Activated CD8-positive, alpha-beta T cell treated with anti-CD3 and anti-CD28 coated beads, Interleukin-2, amount 10 ng/mL, durations not matched to agents 7 days and 5 days (primary cell): ENCODE measurements around the gene AFF3. TPM values are rescaled to one million over a fixed set of nuclear protein-coding genes. Genes with fewer than 3 reads are reported as not detected.

Experiments used
- ATAC-seq: fragments of 150-1000 bp; cut with Tn5 transposase; one replicate; pipeline ENCODE4 v1.10.0; 2021; ENCODE audit warnings: moderate library complexity
- CTCF ChIA-PET: fragments of 350-600 bp; sonication (Branson Sonifier 250); formaldehyde crosslinking; loops from one replicate; lab custom pipeline; 2021; ENCODE audit warnings: antibody characterized with exemption; lab: Charles Lee
- POLR2A ChIA-PET: fragments of 350-600 bp; sonication (Branson Sonifier 250); formaldehyde crosslinking; loops from one replicate; lab custom pipeline; 2021; ENCODE audit warnings: antibody characterized with exemption; lab: Charles Lee
- DNase-seq: peaks from one replicate; pipeline ENCODE4 v3.0.0-alpha.2; 2020
- H3K27ac Mint-ChIP-seq: one replicate; pipeline ENCODE4 v1.8.0; 2021; ENCODE audit warnings: mild to moderate bottlenecking, mixed read lengths
- H3K27me3 Mint-ChIP-seq: one replicate; pipeline ENCODE4 v1.8.0; 2021; ENCODE audit warnings: low read depth, mixed read lengths
- H3K36me3 Mint-ChIP-seq: one replicate; pipeline ENCODE4 v1.8.0; 2021; ENCODE audit warnings: low read depth, mixed read lengths
- H3K4me1 Mint-ChIP-seq: one replicate; pipeline ENCODE4 v1.8.0; 2021; ENCODE audit warnings: low read depth, mixed read lengths
- H3K4me3 Mint-ChIP-seq: one replicate; pipeline ENCODE4 v1.8.0; 2021; ENCODE audit warnings: mild to moderate bottlenecking, mixed read lengths
- H3K9me3 Mint-ChIP-seq: one replicate; pipeline ENCODE4 v1.8.0; 2022; ENCODE audit warnings: mixed read lengths; ENCODE audit not compliant: insufficient read depth
- total RNA-seq, 2 experiments: library from RNA; stranded (reverse); gene quantifications; one replicate each; pipeline ENCODE4 v1.2.3, GENCODE V29; 2021

Gene AFF3
- total RNA-seq, 2 experiments from 2014 or later: 7.1 to 7.9 TPM

GRCh38 chr2:99851811-99852210, 290.6 kb downstream of the AFF3 start:
- no peaks in the 10 kb centered on the region for H3K36me3 Mint-ChIP-seq
- no peak overlapping the region for H3K4me3 Mint-ChIP-seq
- no peak for DNase-seq
- no peak overlapping the region for H3K27ac Mint-ChIP-seq
- H3K4me1 Mint-ChIP-seq: no peaks in the 10 kb centered on the region
- ChIA-PET CTCF (no interaction called here), POLR2A (no interaction called here)
- ATAC-seq: no peak
- peaks cover 4% of the 10 kb centered on the region for H3K27me3 Mint-ChIP-seq
- H3K9me3 Mint-ChIP-seq: no peaks in the 10 kb centered on the region

- DNase-seq (no peak), ATAC-seq (no peak)
- no peaks in the 10 kb centered on the region for H3K36me3 Mint-ChIP-seq
- CTCF ChIA-PET: no interaction called here
- H3K9me3 Mint-ChIP-seq: no peaks in the 10 kb centered on the region
- H3K27me3 Mint-ChIP-seq: peaks cover 4% of the 10 kb centered on the region
- no peak overlapping the region for H3K27ac Mint-ChIP-seq
- POLR2A ChIA-PET: no interaction called here
- H3K4me3 Mint-ChIP-seq: no peak overlapping the region
- no peaks in the 10 kb centered on the region for H3K4me1 Mint-ChIP-seq
Observed at GRCh38 chr2:99851089-99851488, 291.3 kb downstream of the AFF3 start.

- no peak for DNase-seq
- Mint-ChIP-seq H3K9me3 (no peaks in the 10 kb centered on the region), H3K4me3 (no peak overlapping the region), H3K4me1 (no peaks in the 10 kb centered on the region), H3K27ac (no peak overlapping the region), H3K27me3 (peaks cover 6% of the 10 kb centered on the region), H3K36me3 (no peaks in the 10 kb centered on the region)
- POLR2A ChIA-PET: no interaction called here
- CTCF ChIA-PET: no interaction called here
- ATAC-seq: no peak
Observed at GRCh38 chr2:99850084-99850710, 292.2 kb downstream of the AFF3 start.

GRCh38 chr2:99846462-99847107, 295.8 kb downstream of the AFF3 start:
- ChIA-PET CTCF (no interaction called here), POLR2A (no interaction called here)
- Mint-ChIP-seq H3K27me3 (peaks cover 18% of the 10 kb centered on the region), H3K36me3 (no peaks in the 10 kb centered on the region), H3K9me3 (no peaks in the 10 kb centered on the region), H3K27ac (no peak overlapping the region), H3K4me1 (no peaks in the 10 kb centered on the region), H3K4me3 (no peak overlapping the region)
- DNase-seq (no peak), ATAC-seq (no peak)

GRCh38 chr2:99845296-99845695, 297.1 kb downstream of the AFF3 start:
- ChIA-PET CTCF (no interaction called here), POLR2A (no interaction called here)
- H3K27ac Mint-ChIP-seq: no peak overlapping the region
- H3K4me3 Mint-ChIP-seq: no peak overlapping the region
- peaks cover 27% of the 10 kb centered on the region for H3K27me3 Mint-ChIP-seq
- no peaks in the 10 kb centered on the region for H3K9me3 Mint-ChIP-seq
- no peak for ATAC-seq
- no peak for DNase-seq
- no peaks in the 10 kb centered on the region for H3K36me3 Mint-ChIP-seq
- no peaks in the 10 kb centered on the region for H3K4me1 Mint-ChIP-seq

- no peak for ATAC-seq
- no peak for DNase-seq
- Mint-ChIP-seq H3K36me3 (no peaks in the 10 kb centered on the region), H3K27me3 (peaks cover 25% of the 10 kb centered on the region), H3K4me3 (no peak overlapping the region), H3K9me3 (no peaks in the 10 kb centered on the region), H3K4me1 (peaks cover 14% of the 10 kb centered on the region), H3K27ac (no peak overlapping the region)
- ChIA-PET CTCF (interaction anchor here (1.3 kb wide), 1 partner anchor 24 kb away, joined by 3 read pairs; no protein-coding TSS in a partner anchor), POLR2A (interaction anchor here (0.6 kb wide), 1 partner anchor 70 kb away, joined by 3 read pairs; no protein-coding TSS in a partner anchor)
Observed at GRCh38 chr2:99842451-99842850, 299.9 kb downstream of the AFF3 start.

- no peak for ATAC-seq
- no peak for DNase-seq
- Mint-ChIP-seq H3K36me3 (no peaks in the 10 kb centered on the region), H3K9me3 (no peaks in the 10 kb centered on the region), H3K4me3 (no peak overlapping the region), H3K4me1 (peaks cover 21% of the 10 kb centered on the region), H3K27ac (no peak overlapping the region), H3K27me3 (peaks cover 25% of the 10 kb centered on the region)
- POLR2A ChIA-PET: interaction anchor here (0.6 kb wide), 1 partner anchor 69 kb away, joined by 3 read pairs; no protein-coding TSS in a partner anchor
- CTCF ChIA-PET: interaction anchor here (1.3 kb wide), 1 partner anchor 23 kb away, joined by 3 read pairs; no protein-coding TSS in a partner anchor
Observed at GRCh38 chr2:99841749-99842148, 300.6 kb downstream of the AFF3 start.

GRCh38 chr2:99840831-99841230, 301.6 kb downstream of the AFF3 start:
- Mint-ChIP-seq H3K4me3 (no peak overlapping the region), H3K9me3 (no peaks in the 10 kb centered on the region), H3K36me3 (no peaks in the 10 kb centered on the region), H3K27me3 (peaks cover 25% of the 10 kb centered on the region), H3K27ac (no peak overlapping the region), H3K4me1 (peaks cover 23% of the 10 kb centered on the region)
- DNase-seq (no peak), ATAC-seq (no peak)
- POLR2A ChIA-PET: no interaction called here
- CTCF ChIA-PET: no interaction called here

GRCh38 chr2:99836690-99837605, 305.4 kb downstream of the AFF3 start:
- peaks cover 23% of the 10 kb centered on the region for H3K4me1 Mint-ChIP-seq
- no peaks in the 10 kb centered on the region for H3K9me3 Mint-ChIP-seq
- H3K27ac Mint-ChIP-seq: no peak overlapping the region
- ChIA-PET POLR2A (no interaction called here), CTCF (interaction anchor here (1.2 kb wide), 1 partner anchor 18 kb away, joined by 3 read pairs; no protein-coding TSS in a partner anchor)
- ATAC-seq: peak; percentile 27
- H3K4me3 Mint-ChIP-seq: peak overlapping the region; percentile 15
- H3K36me3 Mint-ChIP-seq: no peaks in the 10 kb centered on the region
- H3K27me3 Mint-ChIP-seq: peaks cover 11% of the 10 kb centered on the region
- DNase-seq: no peak

- Mint-ChIP-seq H3K27me3 (no peaks in the 10 kb centered on the region), H3K27ac (no peak overlapping the region), H3K9me3 (peaks cover 1% of the 10 kb centered on the region), H3K4me1 (peaks cover 23% of the 10 kb centered on the region), H3K4me3 (no peak overlapping the region), H3K36me3 (peaks cover 3% of the 10 kb centered on the region)
- ATAC-seq: no peak
- CTCF ChIA-PET: no interaction called here
- DNase-seq: no peak
- POLR2A ChIA-PET: no interaction called here
Observed at GRCh38 chr2:99834426-99834825, 308.0 kb downstream of the AFF3 start.

- Mint-ChIP-seq H3K27me3 (no peaks in the 10 kb centered on the region), H3K36me3 (peaks cover 9% of the 10 kb centered on the region), H3K4me1 (peaks cover 21% of the 10 kb centered on the region), H3K9me3 (peaks cover 8% of the 10 kb centered on the region), H3K4me3 (no peak overlapping the region), H3K27ac (no peak overlapping the region)
- POLR2A ChIA-PET: no interaction called here
- no peak for ATAC-seq
- CTCF ChIA-PET: no interaction called here
- DNase-seq: no peak
Observed at GRCh38 chr2:99833586-99834201, 308.7 kb downstream of the AFF3 start.
